K562 (cell line): ENCODE measurements around the gene GTPBP1. TPM values are rescaled to one million over a fixed set of nuclear protein-coding genes. Genes with fewer than 3 reads are reported as not detected.
A peak's percentile ranks its signal among the peaks of the same experiment; 100 is the strongest.

Source experiments
- ATAC-seq: fragments of 200-7000 bp; cut with Tn5 transposase; 3 replicates; pipeline ENCODE4 v1.9.1; 2020; ENCODE audit warnings: moderate library complexity
- BruUV-seq: library from RNA; stranded (reverse); fragments of 400-500 nt; replicated peaks from 2 replicates; lab custom pipeline; 2021; lab: Mats Ljungman, UMichigan
- CTCF ChIA-PET: fragments of 300-600 bp; formaldehyde crosslinking; extraction: SDS; loops from one replicate; lab custom pipeline; 2021; ENCODE audit warnings: low intra/inter-chr PET ratio; lab: Yijun Ruan, JAX
- POLR2A ChIA-PET: fragments of 300-600, 350-650 bp; sonication (Branson Sonifier 250); formaldehyde crosslinking; extraction: SDS; loops from one replicate; lab custom pipeline; 2021; ENCODE audit warnings: antibody characterized with exemption, inconsistent platforms; lab: Yijun Ruan, JAX
- DNase-seq, 4 experiments: peaks; one replicate each; pipeline versions ENCODE4 v3.0.0 to v3.0.0-alpha.2; 2011 to 2018; ENCODE audit warnings: low spot score in 3 of 4, mixed read lengths in 3 of 4; ENCODE audit errors: extremely low read depth in 1 of 4
- FAIRE-seq: peaks from 2 replicates; lab custom pipeline; 2011; peaks lifted over from hg19 to GRCh38; lab: Jason Lieb, UNC
- H2AFZ ChIP-seq: 2 replicates; pipeline ENCODE4 v1.6.0; 2011; ENCODE audit warnings: low read depth, low read length, control low read depth, inconsistent platforms
- H3K27ac ChIP-seq: fragments of 200-600 bp; 3 replicates; pipeline ENCODE4 v1.8.0; 2011; ENCODE audit warnings: low read depth, mild to moderate bottlenecking, control low read depth, inconsistent platforms, low read length, moderate library complexity, mixed read lengths; ENCODE audit errors: extremely low read depth
- H3K27me3 ChIP-seq, 2 experiments: fragments of 300-600 bp in 1 of 2; 2 replicates in 1 of 2; 3 replicates in 1 of 2; pipeline versions ENCODE4 v1.6.0 to v1.8.0; 2011; ENCODE audit warnings: inconsistent platforms in 2 of 2, low read length in 2 of 2, mild to moderate bottlenecking in 1 of 2, mixed read lengths in 1 of 2, moderate library complexity in 1 of 2; ENCODE audit not compliant: control insufficient read depth in 2 of 2, insufficient read depth in 2 of 2
- H3K36me3 ChIP-seq: fragments of 300-600 bp; 3 replicates; pipeline ENCODE4 v1.8.0; 2011; ENCODE audit warnings: mild to moderate bottlenecking, low read length, inconsistent platforms; ENCODE audit not compliant: control insufficient read depth, insufficient read depth
- H3K4me1 ChIP-seq, 2 experiments: fragments of 200-600 bp in 1 of 2; replicated peaks in 1 of 2; 2 replicates in 1 of 2; 3 replicates in 1 of 2; pipeline versions ENCODE4 v1.5.1 to v1.8.0; 2011; ENCODE audit warnings: inconsistent platforms in 2 of 2, low read length in 2 of 2, mild to moderate bottlenecking in 1 of 2, mixed read lengths in 1 of 2, moderate library complexity in 1 of 2; ENCODE audit not compliant: control insufficient read depth in 2 of 2, insufficient read depth in 2 of 2
- H3K4me2 ChIP-seq: 2 replicates; pipeline ENCODE4 v1.6.1; 2011; ENCODE audit warnings: low read length, control low read depth, inconsistent platforms, mixed read lengths; ENCODE audit not compliant: insufficient read depth
- H3K4me3 ChIP-seq: fragments of 200-600 bp; sonication (generic), shearing (Covaris generic); 2 replicates; pipeline ENCODE4 v1.5.1; 2016; ENCODE audit warnings: control low read depth, inconsistent platforms
- H3K79me2 ChIP-seq: fragments of 200-600 bp; 3 replicates; pipeline ENCODE4 v1.8.0; 2011; ENCODE audit warnings: low read length, inconsistent platforms; ENCODE audit not compliant: control insufficient read depth, insufficient read depth
- H3K9ac ChIP-seq, 2 experiments: 2 replicates each; pipeline versions ENCODE4 v1.6.0 to v1.6.1; 2011; ENCODE audit warnings: low read depth in 2 of 2, low read length in 2 of 2, control low read depth in 1 of 2, inconsistent platforms in 1 of 2, mild to moderate bottlenecking in 1 of 2, mixed read lengths in 1 of 2; ENCODE audit not compliant: insufficient read depth in 1 of 2
- H3K9me1 ChIP-seq: one replicate; pipeline ENCODE4 v1.6.0; 2011; ENCODE audit warnings: inconsistent platforms, mild to moderate bottlenecking, low read length, moderate library complexity; ENCODE audit not compliant: control insufficient read depth, insufficient read depth
- H3K9me3 ChIP-seq: replicated peaks from 2 replicates; pipeline ENCODE4 v1.5.1; 2011; ENCODE audit warnings: low read depth, low read length, inconsistent platforms; ENCODE audit not compliant: control insufficient read depth, insufficient read depth
- H4K20me1 ChIP-seq: replicated peaks from 2 replicates; pipeline ENCODE4 v1.6.1; 2011; ENCODE audit warnings: low read length, inconsistent platforms, mixed read lengths; ENCODE audit not compliant: control insufficient read depth, insufficient read depth
- CREBBP ChIP-seq: IDR thresholded peaks from one replicate; pipeline ENCODE4 v1.6.1; 2012; ENCODE audit warnings: low read depth, mild to moderate bottlenecking, control low read depth, inconsistent platforms, low read length
- POLR2G ChIP-seq: fragments of 200-400 bp; formaldehyde crosslinking; IDR thresholded peaks from 2 replicates; pipeline ENCODE4 v1.6.1; 2017; ENCODE audit warnings: low read depth, mild to moderate bottlenecking, antibody characterized with exemption, low read length, moderate library complexity
- RBFOX2 ChIP-seq: fragments of 200-400 bp; formaldehyde crosslinking; IDR thresholded peaks from 2 replicates; pipeline ENCODE4 v1.6.1; 2017; ENCODE audit warnings: low read depth, mild to moderate bottlenecking, low read length, moderate library complexity
- RUNX1 ChIP-seq: sonication (generic); IDR thresholded peaks from 2 replicates; pipeline ENCODE4 v1.6.1; 2016; ENCODE audit warnings: antibody characterized with exemption, low read depth
- SPI1 ChIP-seq: IDR thresholded peaks from 2 replicates; pipeline ENCODE4 v1.6.1; 2011; ENCODE audit warnings: low read depth, low read length, control low read depth, borderline replicate concordance
- WGBS: fragments of 100-300 bp; shearing (Covaris generic); methylation state at CpG from one replicate; pipeline ENCODE4 v1.1.6; 2016; ENCODE audit warnings: low coverage, mixed read lengths; ENCODE audit not compliant: insufficient coverage; ENCODE audit errors: missing lambda C conversion rate; 5-methylcytosine and 5-hydroxymethylcytosine counted together
- in situ Hi-C: fragments of 300-500 bp; cut with MboI; formaldehyde crosslinking; loops from 4 replicates; pipeline ENCODE4 v1.15.0; 2018; ENCODE audit warnings: inconsistent platforms, mixed read lengths
- intact Hi-C: fragments of 100-400 bp; cut with micrococcal nuclease; formaldehyde crosslinking; loops from 2 replicates; pipeline ENCODE4 v1.14.2; 2022
- polyA plus RNA-seq, 8 experiments: library from polyadenylated mRNA; depleted of rRNA in 4 of 8; stranded (reverse) in 5 of 8; unstranded in 3 of 8; fragments of >200 nt; fragmentation: Nextera tagmentation in 2 of 8; fragmentation: Illumina TruSeq in 1 of 8; extraction: Ambion mirVana in 2 of 8; extraction: Trizol in 1 of 8; gene quantifications; 2 replicates each; pipeline versions ENCODE4 v1.2.1 to v1.2.3, GENCODE V29; 2011 to 2014; ENCODE audit warnings: inconsistent platforms in 1 of 8, missing spikeins in 1 of 8
- total RNA-seq, 7 experiments: library from RNA; depleted of rRNA in 6 of 7; stranded (reverse); fragments of >200 nt in 6 of 7; fragmentation: Illumina TruSeq in 2 of 7; extraction: Trizol in 2 of 7; gene quantifications; 2 replicates each; pipeline versions ENCODE4 v1.2.1 to v1.2.3, GENCODE V29; 2011 to 2021; ENCODE audit warnings: low replicate concordance in 1 of 7
- TF ChIP-seq, protein P1 (sequence below): sonication (generic); formaldehyde crosslinking; IDR thresholded peaks from 2 replicates; pipeline ENCODE4 v1.8.1; 2022; ENCODE audit warnings: missing genetic modification reagents
- TF ChIP-seq, protein P2 (sequence below): IDR thresholded peaks from 2 replicates; pipeline ENCODE4 v1.6.1; 2014; ENCODE audit warnings: antibody characterized with exemption

The GTPBP1 gene
- total and polyA plus RNA-seq, 9 of the 15 experiments (the other 6 are each of a cell fraction or from before 2014, with no cell fraction given), result 0.83 to 53.2 (median 23.3) TPM

- FAIRE-seq (no peak), ATAC-seq (no peak), DNase-seq (no peak)
- peak; percentile 26; the same call in 1 of the 2 replicates for TF ChIP-seq RBFOX2
- no peak for TF ChIP-seq CREBBP
- no peak for TF ChIP-seq RUNX1
- TF ChIP-seq SPI1, result peak; percentile 40; the same call in 1 of the 2 replicates
- TF ChIP-seq POLR2G, result peak; percentile 39; the same call in 1 of the 2 replicates
- TF ChIP-seq, protein P1, sequence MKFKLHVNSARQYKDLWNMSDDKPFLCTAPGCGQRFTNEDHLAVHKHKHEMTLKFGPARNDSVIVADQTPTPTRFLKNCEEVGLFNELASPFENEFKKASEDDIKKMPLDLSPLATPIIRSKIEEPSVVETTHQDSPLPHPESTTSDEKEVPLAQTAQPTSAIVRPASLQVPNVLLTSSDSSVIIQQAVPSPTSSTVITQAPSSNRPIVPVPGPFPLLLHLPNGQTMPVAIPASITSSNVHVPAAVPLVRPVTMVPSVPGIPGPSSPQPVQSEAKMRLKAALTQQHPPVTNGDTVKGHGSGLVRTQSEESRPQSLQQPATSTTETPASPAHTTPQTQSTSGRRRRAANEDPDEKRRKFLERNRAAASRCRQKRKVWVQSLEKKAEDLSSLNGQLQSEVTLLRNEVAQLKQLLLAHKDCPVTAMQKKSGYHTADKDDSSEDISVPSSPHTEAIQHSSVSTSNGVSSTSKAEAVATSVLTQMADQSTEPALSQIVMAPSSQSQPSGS (CRISPR knock-in tag), result no peak
- TF ChIP-seq, protein P2, sequence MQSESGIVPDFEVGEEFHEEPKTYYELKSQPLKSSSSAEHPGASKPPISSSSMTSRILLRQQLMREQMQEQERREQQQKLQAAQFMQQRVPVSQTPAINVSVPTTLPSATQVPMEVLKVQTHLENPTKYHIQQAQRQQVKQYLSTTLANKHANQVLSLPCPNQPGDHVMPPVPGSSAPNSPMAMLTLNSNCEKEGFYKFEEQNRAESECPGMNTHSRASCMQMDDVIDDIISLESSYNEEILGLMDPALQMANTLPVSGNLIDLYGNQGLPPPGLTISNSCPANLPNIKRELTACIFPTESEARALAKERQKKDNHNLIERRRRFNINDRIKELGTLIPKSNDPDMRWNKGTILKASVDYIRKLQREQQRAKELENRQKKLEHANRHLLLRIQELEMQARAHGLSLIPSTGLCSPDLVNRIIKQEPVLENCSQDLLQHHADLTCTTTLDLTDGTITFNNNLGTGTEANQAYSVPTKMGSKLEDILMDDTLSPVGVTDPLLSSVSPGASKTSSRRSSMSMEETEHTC, result no peak
- no TSS peak for BruUV-seq
- WGBS, result 91% methylated on average over 17 of the region's 24 CpGs
- H3K9me3 ChIP-seq, result no peaks in the 10 kb centered on the region
- CTCF ChIA-PET, result no interaction called here
- no peak overlapping the region for H2AFZ ChIP-seq
- H3K79me2 ChIP-seq, result peaks cover 23% of the 10 kb centered on the region
- no peaks in the 10 kb centered on the region for H3K9me1 ChIP-seq
- POLR2A ChIA-PET, result interaction anchor here (1.2 to 1.5 kb wide), 2 partner anchors 9 to 14 kb away, joined by 6 to 7 read pairs; no protein-coding TSS in a partner anchor
- no peaks in the 10 kb centered on the region for H3K27me3 ChIP-seq
- no peak overlapping the region for H3K27ac ChIP-seq
- no peak overlapping the region; a peak in 1 of 4 replicates for H3K9ac ChIP-seq
- intact Hi-C loops, result no loop called here
- no peak overlapping the region for H3K4me2 ChIP-seq
- no peaks in the 10 kb centered on the region; the same call in 1 of the 2 replicates for H4K20me1 ChIP-seq
- peaks cover 4 to 23% of the 10 kb centered on the region in 2 experiments; a peak in 4 of 5 replicates for H3K4me1 ChIP-seq
- H3K4me3 ChIP-seq, result no peak overlapping the region
- H3K36me3 ChIP-seq, result peaks cover 53% of the 10 kb centered on the region; the same call in 2 of the 3 replicates
- in situ Hi-C loops, result no loop called here
These were observed 45.9 kb downstream of the GTPBP1 start for GRCh38 chr22:38751422-38752346.
